H1 (cell line): ENCODE results near the gene PTTG1IP. TPM values are rescaled to one million over a fixed set of nuclear protein-coding genes. Genes with fewer than 3 reads are reported as not detected.

Experiments
- CTCF ChIA-PET: fragments of 300-600 bp; sonication (Branson Sonifier 250); formaldehyde crosslinking; loops from one replicate; lab custom pipeline; 2021; ENCODE audit not compliant: partially characterized antibody; lab: Charles Lee
- POLR2A ChIA-PET: fragments of 300-600 bp; sonication (Branson Sonifier 250); formaldehyde crosslinking; loops from one replicate; lab custom pipeline; 2021; ENCODE audit warnings: inconsistent platforms; ENCODE audit not compliant: partially characterized antibody; lab: Charles Lee
- DNase-seq, 2 experiments: peaks; one replicate each; pipeline versions ENCODE4 v3.0.0 to v3.0.0-alpha.2; 2010 to 2022; ENCODE audit warnings: low spot score in 2 of 2, low read depth in 1 of 2, mixed read lengths in 1 of 2
- FAIRE-seq: peaks from 2 replicates; lab custom pipeline; 2011; peaks lifted over from hg19 to GRCh38; lab: Jason Lieb, UNC
- H2AFZ ChIP-seq: 2 replicates; pipeline ENCODE4 v1.8.1; 2012; ENCODE audit warnings: low read length, inconsistent platforms
- H2AK5ac ChIP-seq: 2 replicates; pipeline ENCODE4 v1.6.1; 2013; ENCODE audit warnings: low read depth, low read length
- H2BK120ac ChIP-seq: replicated peaks from 2 replicates; pipeline ENCODE3; 2013; ENCODE audit warnings: low read depth, low read length, inconsistent platforms
- H2BK12ac ChIP-seq: 2 replicates; pipeline ENCODE4 v1.6.1; 2013; ENCODE audit warnings: low read depth, low read length
- H2BK15ac ChIP-seq: 2 replicates; pipeline ENCODE4 v1.6.1; 2013; ENCODE audit warnings: low read length
- H2BK20ac ChIP-seq: 2 replicates; pipeline ENCODE4 v1.6.1; 2013; ENCODE audit warnings: low read length
- H2BK5ac ChIP-seq: 2 replicates; pipeline ENCODE4 v1.6.1; 2013; ENCODE audit warnings: low read depth, low read length
- H3K14ac ChIP-seq: 2 replicates; pipeline ENCODE4 v1.6.1; 2013; ENCODE audit warnings: inconsistent platforms; ENCODE audit not compliant: insufficient read length
- H3K18ac ChIP-seq: 2 replicates; pipeline ENCODE4 v1.6.1; 2013; ENCODE audit warnings: low read length; ENCODE audit errors: extremely low read depth
- H3K23ac ChIP-seq: 2 replicates; pipeline ENCODE4 v1.6.1; 2013; ENCODE audit warnings: inconsistent platforms; ENCODE audit not compliant: insufficient read length
- H3K23me2 ChIP-seq: 2 replicates; pipeline ENCODE4 v1.6.1; 2013; ENCODE audit warnings: low read depth, low read length
- H3K27ac ChIP-seq: 2 replicates; pipeline ENCODE4 v1.6.1; 2011; ENCODE audit warnings: low read depth, low read length, inconsistent platforms
- H3K27me3 ChIP-seq, 4 experiments: replicated peaks in 1 of 4; 1 replicate in 1 of 4; 2 replicates in 3 of 4; pipeline versions ENCODE4 v1.6.1 to v1.8.1; 2011 to 2013; ENCODE audit warnings: low read length in 3 of 4, mild to moderate bottlenecking in 3 of 4, inconsistent platforms in 2 of 4, mixed read lengths in 2 of 4, moderate library complexity in 1 of 4; ENCODE audit not compliant: control insufficient read depth in 3 of 4, insufficient read depth in 3 of 4; ENCODE audit errors: extremely low read depth in 1 of 4
- H3K36me3 ChIP-seq, 4 experiments: 2 replicates each; pipeline versions ENCODE4 v1.6.1 to v1.8.1; 2011 to 2013; ENCODE audit warnings: mild to moderate bottlenecking in 4 of 4, low read length in 3 of 4, moderate library complexity in 2 of 4, control low read depth in 1 of 4, inconsistent platforms in 1 of 4; ENCODE audit not compliant: insufficient read depth in 4 of 4, control insufficient read depth in 2 of 4
- H3K4ac ChIP-seq: replicated peaks from 2 replicates; pipeline ENCODE3; 2013; ENCODE audit warnings: low read length, low read depth, mixed read lengths, inconsistent platforms; ENCODE audit not compliant: insufficient read length
- H3K4me1 ChIP-seq, 4 experiments: replicated peaks in 1 of 4; 1 replicate in 1 of 4; 2 replicates in 3 of 4; pipeline versions ENCODE4 v1.6.1 to v1.8.1; 2011 to 2013; ENCODE audit warnings: low read length in 3 of 4, inconsistent platforms in 2 of 4, mixed read lengths in 1 of 4; ENCODE audit not compliant: insufficient read depth in 4 of 4, control insufficient read depth in 3 of 4
- H3K4me2 ChIP-seq, 2 experiments: 2 replicates each; pipeline versions ENCODE4 v1.6.1 to v1.8.1; 2011 to 2013; ENCODE audit warnings: low read depth in 2 of 2, low read length in 2 of 2, control low read depth in 1 of 2, inconsistent platforms in 1 of 2, mild to moderate bottlenecking in 1 of 2; ENCODE audit not compliant: insufficient read depth in 1 of 2
- H3K4me3 ChIP-seq, 4 experiments: fragments of 200-600, 300-600 bp in 1 of 4; sonication (generic), shearing (Covaris generic), sonication (Bioruptor Twin) in 1 of 4; 2 replicates each; pipeline versions ENCODE4 v1.5.1 to v1.8.1; 2011 to 2016; ENCODE audit warnings: low read length in 4 of 4, low read depth in 3 of 4, control low read depth in 2 of 4, inconsistent platforms in 2 of 4, mild to moderate bottlenecking in 2 of 4, mixed read lengths in 1 of 4, moderate library complexity in 1 of 4; ENCODE audit not compliant: insufficient read depth in 2 of 4; ENCODE audit errors: extremely low read depth in 1 of 4
- H3K56ac ChIP-seq: replicated peaks from 2 replicates; pipeline ENCODE3; 2013; ENCODE audit warnings: low read depth, mild to moderate bottlenecking, mixed read lengths, low read length, inconsistent platforms; ENCODE audit not compliant: insufficient read length
- H3K79me1 ChIP-seq: 2 replicates; pipeline ENCODE4 v1.6.1; 2013; ENCODE audit warnings: low read depth, low read length, control low read depth
- H3K79me2 ChIP-seq, 2 experiments: 2 replicates each; pipeline versions ENCODE4 v1.6.1 to v1.8.1; 2012 to 2013; ENCODE audit warnings: low read length in 2 of 2, mild to moderate bottlenecking in 2 of 2, inconsistent platforms in 1 of 2; ENCODE audit not compliant: insufficient read depth in 2 of 2, control insufficient read depth in 1 of 2
- H3K9ac ChIP-seq, 4 experiments: replicated peaks in 1 of 4; 1 replicate in 1 of 4; 2 replicates in 3 of 4; pipeline versions ENCODE4 v1.6.1 to v1.8.1; 2011 to 2013; ENCODE audit warnings: low read depth in 3 of 4, low read length in 3 of 4, control low read depth in 2 of 4, mild to moderate bottlenecking in 2 of 4, moderate library complexity in 2 of 4, inconsistent platforms in 1 of 4; ENCODE audit errors: extremely low read depth in 1 of 4
- H3K9me3 ChIP-seq, 2 experiments: 2 replicates each; pipeline versions ENCODE4 v1.6.1 to v1.8.1; 2012 to 2013; ENCODE audit warnings: mild to moderate bottlenecking in 2 of 2, moderate library complexity in 2 of 2, control low read depth in 1 of 2, inconsistent platforms in 1 of 2, low read depth in 1 of 2, low read length in 1 of 2, mixed read lengths in 1 of 2; ENCODE audit not compliant: insufficient read depth in 2 of 2
- H4K20me1 ChIP-seq, 2 experiments: replicated peaks in 1 of 2; 2 replicates each; pipeline versions ENCODE3 to v1.8.1; 2011 to 2013; ENCODE audit warnings: inconsistent platforms in 2 of 2, low read length in 2 of 2, mild to moderate bottlenecking in 1 of 2; ENCODE audit not compliant: insufficient read depth in 2 of 2, control insufficient read depth in 1 of 2
- H4K5ac ChIP-seq: 2 replicates; pipeline ENCODE4 v1.6.1; 2013; ENCODE audit warnings: low read length, low read depth, mixed read lengths, inconsistent platforms; ENCODE audit not compliant: insufficient read length
- H4K8ac ChIP-seq: 2 replicates; pipeline ENCODE4 v1.8.0; 2013; ENCODE audit warnings: mild to moderate bottlenecking, moderate library complexity, low read length, inconsistent platforms; ENCODE audit not compliant: insufficient read depth; ENCODE audit errors: extremely low read depth
- H4K91ac ChIP-seq: replicated peaks from 2 replicates; pipeline ENCODE3; 2013; ENCODE audit warnings: low read length, mixed read lengths, inconsistent platforms; ENCODE audit not compliant: insufficient read length
- BRCA1 ChIP-seq: IDR thresholded peaks from 2 replicates; pipeline ENCODE4 v1.6.1; 2012; ENCODE audit warnings: low read depth, low read length, improper control_type of control experiment
- CBX5 ChIP-seq: fragments of 300-800, 300-1000 bp; sonication (generic); IDR thresholded peaks from 2 replicates; pipeline ENCODE4 v1.7.1; 2016; ENCODE audit warnings: antibody characterized with exemption, low read length, low read depth
- CBX8 ChIP-seq: fragments of 300-800, 300-1000 bp; sonication (generic); IDR thresholded peaks from 2 replicates; pipeline ENCODE4 v1.7.1; 2016; ENCODE audit warnings: low read depth, low read length, borderline replicate concordance
- MAFK ChIP-seq: IDR thresholded peaks from 2 replicates; pipeline ENCODE4 v1.6.1; 2012; ENCODE audit warnings: low read depth, mild to moderate bottlenecking, improper control_type of control experiment, low read length
- PHF8 ChIP-seq: fragments of 200-600 bp; sonication (generic); conservative IDR thresholded peaks from 2 replicates; pipeline ENCODE4 v1.7.1; 2012; ENCODE audit warnings: low read depth, mild to moderate bottlenecking, inconsistent platforms, low read length, moderate library complexity
- RAD21 ChIP-seq, 2 experiments: IDR thresholded peaks in 1 of 2; conservative IDR thresholded peaks in 1 of 2; 2 replicates each; pipeline ENCODE4 v1.6.1; 2011; ENCODE audit warnings: low read depth in 2 of 2, low read length in 2 of 2, improper control_type of control experiment in 1 of 2, inconsistent platforms in 1 of 2, mild to moderate bottlenecking in 1 of 2, moderate library complexity in 1 of 2
- RNF2 ChIP-seq: fragments of 200-900, 300-1000 bp; sonication (generic); IDR thresholded peaks from 2 replicates; pipeline ENCODE4 v1.7.1; 2016; ENCODE audit warnings: borderline replicate concordance, low read depth, mild to moderate bottlenecking, antibody characterized with exemption, low read length; ENCODE audit not compliant: poor library complexity, severe bottlenecking; ENCODE audit errors: missing control alignments
- SIN3A ChIP-seq, 2 experiments: IDR thresholded peaks in 1 of 2; conservative IDR thresholded peaks in 1 of 2; 2 replicates each; pipeline ENCODE4 v1.6.1; 2011 to 2012; ENCODE audit warnings: low read length in 2 of 2, improper control_type of control experiment in 1 of 2, low read depth in 1 of 2, mild to moderate bottlenecking in 1 of 2
- TAF1 ChIP-seq: IDR thresholded peaks from 2 replicates; pipeline ENCODE4 v1.6.1; 2011; ENCODE audit warnings: mild to moderate bottlenecking, low read depth, low read length
- WGBS, 2 experiments: shearing (Covaris generic) in 1 of 2; methylation state at CpG; one replicate each; pipeline versions ENCODE4 v1.1.6 to v1.1.7; 2013 to 2015; ENCODE audit warnings: low lambda C conversion rate in 2 of 2, mixed read lengths in 2 of 2, inconsistent platforms in 1 of 2, low coverage in 1 of 2, missing lambda C conversion rate in 1 of 2; ENCODE audit not compliant: insufficient replicate concordance in 2 of 2, insufficient coverage in 1 of 2, insufficient read length in 1 of 2; ENCODE audit errors: extremely low coverage in 1 of 2, missing lambda C conversion rate in 1 of 2; 5-methylcytosine and 5-hydroxymethylcytosine counted together
- polyA plus RNA-seq, 7 experiments: library from polyadenylated mRNA; depleted of rRNA in 3 of 7; stranded (reverse) in 5 of 7; unstranded in 2 of 7; fragments of >200 nt in 5 of 7; fragments of 200-250 nt in 2 of 7; gene quantifications; 1 replicate in 5 of 7; 2 replicates in 1 of 7; 4 replicates in 1 of 7; pipeline versions ENCODE4 v1.2.1 to v1.2.3, GENCODE V29; 2011 to 2013; ENCODE audit warnings: missing spikeins in 2 of 7, mixed read lengths in 2 of 7
- total RNA-seq: library from RNA; stranded (reverse); fragmentation: NEBNext Ultra II Directional; extraction: Animal tissue kit (Norgen Biotek cat#: 25700); gene quantifications from 2 replicates; pipeline ENCODE4 v1.2.1, GENCODE V29; 2021
- TF ChIP-seq, protein P1 (sequence below): IDR thresholded peaks from 2 replicates; pipeline ENCODE4 v1.6.1; 2012; ENCODE audit warnings: inconsistent platforms

The PTTG1IP gene
- total and polyA plus RNA-seq, 2 of the 8 experiments (the other 6 are each of a cell fraction or from before 2014, with no cell fraction given) = 90.8 to 130 TPM

DNA sequence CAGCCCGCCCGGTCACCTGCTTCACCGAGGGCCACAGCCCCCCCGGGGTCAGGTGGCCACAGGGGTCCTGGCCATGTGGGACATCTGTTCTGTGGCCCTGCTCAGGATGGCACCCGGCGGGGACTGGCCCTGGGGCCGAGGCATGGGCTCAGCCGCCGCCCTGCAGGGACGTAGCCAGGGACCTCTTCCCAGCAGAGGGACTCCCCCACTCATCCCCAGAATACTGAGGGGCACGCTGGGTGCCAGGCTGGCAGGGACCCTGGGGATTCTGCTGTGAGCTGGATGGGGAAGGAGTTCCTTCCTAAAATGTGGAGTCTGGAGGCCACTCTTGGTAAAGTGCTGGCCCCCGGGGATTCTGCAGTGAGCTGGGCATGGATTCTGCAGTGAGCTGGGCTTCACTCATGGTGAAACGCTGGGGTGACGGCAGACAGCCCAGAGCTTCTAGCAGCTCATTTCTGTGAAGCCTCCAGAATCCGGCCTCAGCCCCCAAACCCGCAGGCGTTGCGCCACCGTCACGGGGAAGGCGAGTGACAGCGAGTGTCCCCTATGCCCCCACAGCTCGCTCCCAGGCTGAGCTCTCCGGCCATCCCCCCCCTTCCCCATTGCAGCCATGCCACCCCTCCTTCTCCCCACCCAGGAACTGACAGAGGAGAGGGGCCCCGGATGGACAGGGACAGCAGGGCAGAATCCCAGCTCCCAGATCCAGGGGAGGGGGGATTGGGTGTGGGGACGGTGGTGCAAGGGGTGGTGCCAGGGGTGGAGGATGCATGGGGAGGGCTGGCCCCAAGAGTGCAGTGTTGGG lies 45.8 kb upstream of the PTTG1IP start:
- H3K56ac ChIP-seq = no peak overlapping the region
- H2BK5ac ChIP-seq = no peak overlapping the region
- no peak overlapping the region for H3K9ac ChIP-seq
- no peak overlapping the region for H2BK15ac ChIP-seq
- H3K36me3 ChIP-seq = no peaks in the 10 kb centered on the region
- H4K5ac ChIP-seq = no peak overlapping the region
- 0 out of 2 replicates have a peak, but pooled peaks cover 3% of the 10 kb centered on the region for H3K79me1 ChIP-seq
- H3K18ac ChIP-seq = no peak overlapping the region
- no peak overlapping the region for H2BK20ac ChIP-seq
- H3K4me2 ChIP-seq = peak overlapping the region; percentile 68 to 78
- H3K14ac ChIP-seq = no peak overlapping the region
- FAIRE-seq (no peak), DNase-seq (no peak)
- H2AFZ ChIP-seq = no peak overlapping the region
- H3K23me2 ChIP-seq = peaks cover 8% of the 10 kb centered on the region
- H2BK12ac ChIP-seq = no peak overlapping the region
- H4K8ac ChIP-seq = no peak overlapping the region
- H3K4me1 ChIP-seq = peaks cover 0 to 14% (median 10%) of the 10 kb centered on the region in 4 experiments; a peak in 6 of 7 replicates
- CTCF ChIA-PET = interaction anchor here (0.6 to 1.6 kb wide), 11 partner anchors 10 to 520 kb away, joined by 3 to 5 read pairs (median 3); no protein-coding TSS in a partner anchor
- no peak overlapping the region for H2AK5ac ChIP-seq
- no peak overlapping the region for H3K27ac ChIP-seq
- POLR2A ChIA-PET = interaction anchor here (0.6 to 1.7 kb wide), 6 partner anchors 9 to 113 kb away, joined by 3 to 7 read pairs (median 4); partner anchors contain the start of gene PTTG1IP
- H3K23ac ChIP-seq = no peak overlapping the region
- H3K4ac ChIP-seq = no peak overlapping the region
- no peaks in the 10 kb centered on the region for H3K79me2 ChIP-seq
- H2BK120ac ChIP-seq = no peak overlapping the region
- peaks cover 0 to 5% of the 10 kb centered on the region in 2 experiments for H4K20me1 ChIP-seq
- 38% methylated on average over 15 of the region's 26 CpGs; no CpG with 5 or more reads in 1 of the 2 experiments for WGBS, 2 experiments
- peaks cover 15 to 59% (median 50%) of the 10 kb centered on the region in 4 experiments for H3K27me3 ChIP-seq
- H4K91ac ChIP-seq = no peak overlapping the region
- no peaks in the 10 kb centered on the region for H3K9me3 ChIP-seq
- H3K4me3 ChIP-seq = peak overlapping the region; percentile 15 to 51 (median 37); a peak in 7 of 8 replicates
- TF ChIP-seq BRCA1 (no peak), RAD21 (IDR thresholded peaks at IDR 0.05 in 1 of 2, conservative IDR thresholded peaks at IDR 0.05 in 1 of 2; ENCODE audit: low read depth in 2 of 2, low read length in 2 of 2) (no peak), SIN3A (conservative IDR thresholded peaks at IDR 0.05 in 1 of 2, IDR thresholded peaks at IDR 0.05 in 1 of 2; ENCODE audit: low read depth in 1 of 2, low read length in 2 of 2) (no peak), RNF2 (no peak), CBX5 (no peak), TAF1 (no peak), CBX8 (no peak), MAFK (no peak), PHF8 (no peak)
- TF ChIP-seq, protein P1, sequence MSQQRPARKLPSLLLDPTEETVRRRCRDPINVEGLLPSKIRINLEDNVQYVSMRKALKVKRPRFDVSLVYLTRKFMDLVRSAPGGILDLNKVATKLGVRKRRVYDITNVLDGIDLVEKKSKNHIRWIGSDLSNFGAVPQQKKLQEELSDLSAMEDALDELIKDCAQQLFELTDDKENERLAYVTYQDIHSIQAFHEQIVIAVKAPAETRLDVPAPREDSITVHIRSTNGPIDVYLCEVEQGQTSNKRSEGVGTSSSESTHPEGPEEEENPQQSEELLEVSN = no peak
